ENCODE measurements around the gene XXYLT1. TPM values are rescaled to one million over a fixed set of nuclear protein-coding genes. Genes with fewer than 3 reads are reported as not detected.

XXYLT1 gene
- total RNA-seq, 8 experiments from 2014 or later, result 8.7 to 35.9 (median 16.1) TPM

GRCh38 chr3:195075199-195075940 is 195.6 kb downstream of the XXYLT1 start:
- no peak overlapping the region for H3K27ac ChIP-seq
- WGBS, 10 experiments, result 68 to 88% methylated on average over 2 to 6 of the region's 14 CpGs; no CpG with 5 or more reads in 8 of the 10 experiments
- no peak for ATAC-seq (replicated peaks in 6 of 8)
- peaks cover 11 to 30% of the 10 kb centered on the region in 2 donors for H3K4me1 ChIP-seq (replicated peaks in 1 of 2)
- H3K4me3 ChIP-seq, result no peak overlapping the region
- in situ Hi-C loops (cut with MboI; ENCODE audit: low pct_unique_long_range_greater_than_20kb in 2 of 9, low sequenced_read_pairs in 9 of 9, unreplicated experiment in 9 of 9), result no loop called here

GRCh38 chr3:195073866-195074860 is 196.8 kb downstream of the XXYLT1 start:
- peaks cover 6 to 26% of the 10 kb centered on the region in 2 donors for H3K4me1 ChIP-seq (replicated peaks in 1 of 2)
- H3K27ac ChIP-seq, result no peak overlapping the region
- no peak for ATAC-seq (replicated peaks in 6 of 8)
- 80 to 100% (median 93%) methylated on average over 1 to 18 of the region's 25 CpGs; no CpG with 5 or more reads in 1 of the 10 experiments for WGBS, 10 experiments
- in situ Hi-C loops (cut with MboI; ENCODE audit: low pct_unique_long_range_greater_than_20kb in 2 of 9, low sequenced_read_pairs in 9 of 9, unreplicated experiment in 9 of 9), result no loop called here
- H3K4me3 ChIP-seq, result no peak overlapping the region

- 81 to 100% (median 87%) methylated on average over 2 to 13 of the region's 19 CpGs; no CpG with 5 or more reads in 4 of the 10 experiments for WGBS, 10 experiments
- ATAC-seq (replicated peaks in 6 of 8), result no peak
- no peak overlapping the region for H3K27ac ChIP-seq
Observed at GRCh38 chr3:195072916-195073564, 197.9 kb downstream of the XXYLT1 start.

GRCh38 chr3:195071916-195072820 is 198.8 kb downstream of the XXYLT1 start:
- ATAC-seq (replicated peaks in 6 of 8), result no peak
- H3K27ac ChIP-seq, result no peak overlapping the region
- no peak overlapping the region for H3K4me3 ChIP-seq
- 70 to 95% (median 85%) methylated on average over 2 to 8 of the region's 23 CpGs; no CpG with 5 or more reads in 2 of the 10 experiments for WGBS, 10 experiments
- in situ Hi-C loops (cut with MboI; ENCODE audit: low pct_unique_long_range_greater_than_20kb in 2 of 9, low sequenced_read_pairs in 9 of 9, unreplicated experiment in 9 of 9), result no loop called here
- H3K4me1 ChIP-seq (replicated peaks in 1 of 2), result peaks cover 0 to 19% of the 10 kb centered on the region in 2 donors

More at GRCh38 chr3:195072916-195073564, 197.9 kb downstream of the XXYLT1 start:
- peaks cover 4 to 26% of the 10 kb centered on the region in 2 donors for H3K4me1 ChIP-seq (replicated peaks in 1 of 2)
- in situ Hi-C loops (cut with MboI; ENCODE audit: low pct_unique_long_range_greater_than_20kb in 2 of 9, low sequenced_read_pairs in 9 of 9, unreplicated experiment in 9 of 9), result no loop called here
- no peak overlapping the region for H3K4me3 ChIP-seq

GRCh38 chr3:195071011-195071728 is 199.8 kb downstream of the XXYLT1 start:
- Histone ChIP-seq H3K4me3 (no peak overlapping the region), H3K27ac (no peak overlapping the region), H3K4me1 (replicated peaks in 1 of 2) (peaks cover 0 to 9% of the 10 kb centered on the region in 2 donors)
- 60 to 100% (median 91%) methylated on average over 1 to 6 of the region's 19 CpGs; no CpG with 5 or more reads in 5 of the 10 experiments for WGBS, 10 experiments
- no peak for ATAC-seq (replicated peaks in 6 of 8)
- in situ Hi-C loops (cut with MboI; ENCODE audit: low pct_unique_long_range_greater_than_20kb in 2 of 9, low sequenced_read_pairs in 9 of 9, unreplicated experiment in 9 of 9), result no loop called here

GRCh38 chr3:195070336-195070735 is 200.6 kb downstream of the XXYLT1 start:
- ATAC-seq (replicated peaks in 6 of 8), result no peak
- in situ Hi-C loops (cut with MboI; ENCODE audit: low pct_unique_long_range_greater_than_20kb in 2 of 9, low sequenced_read_pairs in 9 of 9, unreplicated experiment in 9 of 9), result no loop called here
- H3K4me3 ChIP-seq, result no peak overlapping the region
- H3K4me1 ChIP-seq (replicated peaks in 1 of 2), result peaks cover 0 to 4% of the 10 kb centered on the region in 2 donors
- 33 to 100% (median 91%) methylated on average over 1 to 5 of the region's 6 CpGs; no CpG with 5 or more reads in 6 of the 10 experiments for WGBS, 10 experiments
- H3K27ac ChIP-seq, result no peak overlapping the region

GRCh38 chr3:195069501-195070251 is 201.3 kb downstream of the XXYLT1 start:
- in situ Hi-C loops (cut with MboI; ENCODE audit: low pct_unique_long_range_greater_than_20kb in 2 of 9, low sequenced_read_pairs in 9 of 9, unreplicated experiment in 9 of 9), result no loop called here
- ATAC-seq (replicated peaks in 6 of 8), result no peak
- WGBS, 10 experiments, result 87 to 100% (median 93%) methylated on average over 1 to 12 of the region's 33 CpGs; no CpG with 5 or more reads in 5 of the 10 experiments
- Histone ChIP-seq H3K27ac (no peak overlapping the region), H3K4me3 (no peak overlapping the region), H3K4me1 (replicated peaks in 1 of 2) (peaks cover 0 to 4% of the 10 kb centered on the region in 2 donors)

- in situ Hi-C loops (cut with MboI; ENCODE audit: low pct_unique_long_range_greater_than_20kb in 2 of 9, low sequenced_read_pairs in 9 of 9, unreplicated experiment in 9 of 9), result no loop called here
- H3K4me3 ChIP-seq, result no peak overlapping the region
- H3K27ac ChIP-seq, result no peak overlapping the region
- WGBS, 10 experiments, result 75 to 94% (median 89%) methylated on average over 6 to 15 of the region's 18 CpGs; no CpG with 5 or more reads in 1 of the 10 experiments
- no peak for ATAC-seq (replicated peaks in 6 of 8)
- H3K4me1 ChIP-seq (replicated peaks in 1 of 2), result peaks cover under 1 to 4% of the 10 kb centered on the region in 2 donors
Observed at GRCh38 chr3:195068084-195069080, 202.6 kb downstream of the XXYLT1 start.

GRCh38 chr3:195066441-195066841 is 204.5 kb downstream of the XXYLT1 start:
- no peak overlapping the region for H3K4me3 ChIP-seq
- ATAC-seq (replicated peaks in 6 of 8), result no peak
- in situ Hi-C loops (cut with MboI; ENCODE audit: low pct_unique_long_range_greater_than_20kb in 2 of 9, low sequenced_read_pairs in 9 of 9, unreplicated experiment in 9 of 9), result no loop called here
- peaks cover 3 to 10% of the 10 kb centered on the region in 2 donors for H3K4me1 ChIP-seq (replicated peaks in 1 of 2)
- H3K27ac ChIP-seq, result no peak overlapping the region
- no CpG with 5 or more reads among the region's 16 CpGs for WGBS, 10 experiments

GRCh38 chr3:195065864-195066185 is 205.1 kb downstream of the XXYLT1 start:
- peaks cover 0 to 10% of the 10 kb centered on the region in 2 donors for H3K4me1 ChIP-seq (replicated peaks in 1 of 2)
- H3K27ac ChIP-seq, result no peak overlapping the region
- H3K4me3 ChIP-seq, result no peak overlapping the region
- in situ Hi-C loops (cut with MboI; ENCODE audit: low pct_unique_long_range_greater_than_20kb in 2 of 9, low sequenced_read_pairs in 9 of 9, unreplicated experiment in 9 of 9), result no loop called here
- WGBS, 10 experiments, result no CpG with 5 or more reads among the region's 13 CpGs
- ATAC-seq (replicated peaks in 6 of 8), result no peak

All from motor neuron (in vitro differentiated cells).